Mammary microvascular endothelial cell (primary cell): ENCODE measurements around the gene UTP4. TPM values are rescaled to one million over a fixed set of nuclear protein-coding genes. Genes with fewer than 3 reads are reported as not detected.

Experiments used
- total RNA-seq: library from RNA; depleted of rRNA; stranded (reverse); fragments of >200 nt; gene quantifications from 2 replicates; pipeline ENCODE4 v1.2.3, GENCODE V29; 2015

UTP4 gene
- total RNA-seq: 20.5 and 23.1 TPM in 2 replicates

DNA sequence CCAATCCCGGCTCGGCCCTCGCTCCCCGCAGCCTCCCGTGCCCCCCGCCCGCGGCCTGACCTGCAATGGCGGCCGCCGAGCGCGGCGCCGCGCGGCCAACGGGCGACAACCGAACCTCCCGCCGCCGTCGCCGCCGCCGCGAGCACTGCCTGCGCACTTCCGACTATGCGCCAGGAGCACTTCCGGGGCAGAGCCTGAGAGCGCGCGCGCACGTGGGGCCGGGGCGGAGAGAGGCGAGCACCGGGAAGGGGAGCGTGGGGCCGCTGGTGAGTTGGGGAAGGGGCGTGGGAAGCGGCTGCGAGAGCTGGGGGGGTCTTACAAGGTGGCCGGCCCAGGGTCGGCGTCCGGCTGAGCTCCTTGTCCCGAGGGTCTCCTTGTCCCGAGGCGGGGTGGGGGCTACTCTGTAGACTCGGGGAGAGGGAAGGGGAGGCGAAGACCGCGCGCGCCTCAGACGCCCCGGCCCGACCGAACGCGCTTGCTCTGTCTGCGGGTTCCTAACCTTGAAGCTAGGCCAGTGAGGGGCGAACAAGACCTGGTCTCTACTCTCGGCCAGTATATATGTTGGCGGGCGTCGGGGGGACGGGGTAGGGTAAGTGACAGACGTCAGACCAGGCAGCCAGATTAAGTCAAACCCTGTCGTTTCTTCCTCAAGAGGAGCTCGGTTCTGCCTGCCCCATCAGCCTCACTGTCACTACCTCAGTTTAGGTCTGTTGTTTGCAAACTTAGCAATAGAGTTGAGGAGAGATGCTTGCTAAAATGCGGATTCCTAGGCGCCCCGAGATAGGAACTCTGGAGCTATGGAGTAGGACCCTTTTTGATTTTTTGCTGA is at the start of gene UTP4, which contains the start of gene CHTF8:
TSS of gene UTP4 (plus strand) at position 226 of the 829 bp plus-strand sequence. CDS start 811 bp downstream, outside the sequence.
TSS of gene CHTF8 (minus strand) at position 165 of the 829 bp plus-strand sequence. CDS start 11,130 bp downstream, outside the sequence.

DNA sequence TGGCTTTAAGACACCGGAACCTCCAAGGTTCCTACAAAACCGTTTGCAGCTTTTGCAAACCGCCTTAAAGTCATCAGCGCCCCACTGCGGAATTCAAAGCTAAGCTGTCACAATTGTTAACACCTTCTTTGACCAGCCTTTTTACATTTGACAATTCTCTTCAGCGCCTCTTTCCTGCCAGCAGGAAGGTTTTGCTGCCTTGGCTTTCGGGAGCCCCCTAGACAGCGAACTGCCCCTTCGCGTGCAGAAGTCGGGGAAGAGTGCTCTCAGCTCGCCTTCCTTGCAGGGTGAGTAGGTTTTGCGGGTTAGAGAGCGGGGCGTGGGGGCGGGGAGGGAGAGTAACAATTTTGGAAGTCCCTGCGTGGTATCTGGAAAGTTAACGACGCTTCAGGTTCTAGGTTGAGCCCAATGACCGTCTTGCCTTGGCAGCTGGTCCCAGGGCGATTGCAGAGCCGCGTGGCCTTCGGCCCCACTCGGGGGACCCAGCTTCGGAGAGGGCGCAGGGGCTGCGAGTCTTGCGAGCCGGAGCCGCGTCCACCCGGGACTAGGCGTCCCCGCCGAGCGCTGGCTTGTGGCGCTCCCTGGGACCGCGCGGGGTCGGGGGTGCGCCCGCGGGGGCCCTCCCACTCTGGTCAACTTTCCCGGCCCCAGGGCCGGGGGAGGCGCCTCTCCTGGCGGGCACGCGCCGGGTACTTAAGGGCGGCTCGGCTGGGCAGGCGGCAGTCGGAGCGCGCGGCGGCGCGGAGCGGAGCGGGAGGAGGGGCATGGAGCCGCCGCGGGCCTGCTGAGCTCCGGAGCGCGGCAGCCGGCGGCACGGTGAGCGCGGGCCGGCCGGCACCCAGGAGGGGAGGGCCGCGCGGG is 26.7 kb upstream of the UTP4 start, which contains the start of gene HAS3:
TSS of gene HAS3 (plus strand) at position 153 of the 861 bp plus-strand sequence. CDS start 3,743 bp downstream, outside the sequence.

DNA sequence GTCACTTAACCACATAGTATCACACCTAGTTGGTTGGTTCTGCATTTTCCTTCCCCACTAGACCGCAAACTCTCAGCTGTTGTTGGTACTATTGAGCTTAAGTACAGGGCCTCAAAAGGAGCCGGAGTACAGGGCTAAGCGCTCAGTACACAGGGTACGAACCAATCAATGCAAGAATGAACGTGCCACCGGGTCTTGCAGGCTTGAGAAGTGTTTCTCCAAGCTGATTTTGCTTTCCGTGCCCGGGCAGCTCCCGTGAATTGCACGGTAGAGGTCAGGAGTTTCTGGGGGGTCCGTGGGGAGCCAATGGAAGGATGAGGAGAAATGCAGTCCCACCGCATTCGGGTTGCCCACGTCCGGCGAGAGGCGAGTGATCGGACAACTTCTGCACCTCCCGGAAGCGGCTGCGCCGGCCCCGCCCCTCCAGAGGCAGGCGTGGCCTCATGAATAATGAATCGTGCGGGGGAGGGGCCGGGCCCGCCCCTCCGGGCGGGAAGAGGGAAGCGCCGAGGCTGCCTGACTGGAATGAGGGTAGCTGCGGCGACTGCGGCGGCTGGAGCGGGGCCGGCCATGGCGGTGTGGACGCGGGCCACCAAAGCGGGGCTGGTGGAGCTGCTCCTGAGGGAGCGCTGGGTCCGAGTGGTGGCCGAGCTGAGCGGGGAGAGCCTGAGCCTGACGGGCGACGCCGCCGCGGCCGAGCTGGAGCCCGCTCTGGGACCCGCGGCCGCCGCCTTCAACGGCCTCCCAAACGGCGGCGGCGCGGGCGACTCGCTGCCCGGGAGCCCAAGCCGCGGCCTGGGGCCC is 54.4 kb downstream of the UTP4 start, which contains the start of gene SNTB2:
TSS of gene SNTB2 (plus strand) at position 523 of the 804 bp plus-strand sequence. CDS start at position 526, 3 bp downstream.

Other genes with a start within 250 kb of the UTP4 start
- 0.15 and 1.1 TPM in 2 replicates for gene HAS3, start 27.0 kb upstream of the UTP4 start, total RNA-seq
- gene CHTF8, start 61 bp upstream of the UTP4 start, total RNA-seq: 58.7 and 60.9 TPM in 2 replicates
- gene SNTB2, start 54.5 kb downstream of the UTP4 start, total RNA-seq: 32.6 and 75.7 TPM in 2 replicates
- 38.4 and 41.5 TPM in 2 replicates for gene VPS4A, start 178.7 kb downstream of the UTP4 start, total RNA-seq
- 22.1 and 22.5 TPM in 2 replicates for gene PDF, start 197.9 kb downstream of the UTP4 start, total RNA-seq
- 30.9 and 34.4 TPM in 2 replicates for gene COG8, start 206.9 kb downstream of the UTP4 start, total RNA-seq
- 34.6 and 36.5 TPM in 2 replicates for gene NIP7, start 207.1 kb downstream of the UTP4 start, total RNA-seq
- not detected in 2 replicates for gene TMED6, start 219.1 kb downstream of the UTP4 start, total RNA-seq